Measurements from ENCODE around the gene UPK1A. TPM values are rescaled to one million over a fixed set of nuclear protein-coding genes. Genes with fewer than 3 reads are reported as not detected.

Gene UPK1A
- polyA plus RNA-seq, 1 donor from 2014 or later = not detected

- TF ChIP-seq POLR2AphosphoS5 (IDR thresholded peaks at IDR 0.05) (no peak), TAF1 (IDR thresholded peaks at IDR 0.05; ENCODE audit: low read depth) (no peak), EZH2 (IDR thresholded peaks at IDR 0.05; ENCODE audit: borderline replicate concordance, insufficient read depth, low read length, poor library complexity, severe bottlenecking) (no peak), RAD21 (conservative IDR thresholded peaks at IDR 0.05) (no peak)
- Histone ChIP-seq H3F3A (ENCODE audit: insufficient read depth, low read length, poor library complexity, severe bottlenecking) (no peaks in the 10 kb centered on the region), H3K4me2 (ENCODE audit: low read length) (no peak overlapping the region), H3K27me3 (ENCODE audit: insufficient read depth, low read depth, low read length) (no peaks in the 10 kb centered on the region), H3K4me3 (ENCODE audit: low read length) (no peak overlapping the region), H3K79me2 (replicated peaks; ENCODE audit: insufficient read depth, low read length) (no peaks in the 10 kb centered on the region), H3K9me3 (ENCODE audit: low read length) (no peaks in the 10 kb centered on the region), H4K20me1 (ENCODE audit: insufficient read depth) (no peaks in the 10 kb centered on the region), H3K9me2 (ENCODE audit: insufficient read depth, low read length) (no peaks in the 10 kb centered on the region), H2AFZ (ENCODE audit: low read depth, low read length) (no peak overlapping the region), H3K9ac (ENCODE audit: low read length) (no peak overlapping the region), H3K27ac (ENCODE audit: low read length) (no peak overlapping the region), H3K36me3 (ENCODE audit: insufficient read depth, low read length) (no peaks in the 10 kb centered on the region)
These were observed 44.6 kb upstream of the UPK1A start for GRCh38 chr19:35621708-35622107.

DNA sequence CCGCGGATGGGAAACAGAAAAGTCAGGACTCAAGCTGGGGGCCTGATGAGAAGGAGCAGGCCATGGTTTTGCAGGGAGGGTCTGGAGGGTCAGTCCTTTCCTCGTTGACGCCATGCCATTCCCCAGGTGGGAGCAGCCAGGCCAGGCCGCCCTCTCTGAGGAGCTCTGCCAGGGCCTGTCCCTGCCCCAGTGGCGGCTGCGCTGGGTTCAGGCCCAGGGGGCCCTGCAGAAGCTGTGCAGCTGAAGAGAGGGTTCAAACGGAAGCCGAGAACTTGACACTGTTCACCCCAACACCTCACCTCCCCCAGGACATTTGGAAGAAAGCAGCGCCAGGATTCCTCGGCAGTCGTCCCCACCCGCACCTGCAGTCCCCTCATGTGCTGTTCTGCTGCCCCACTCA is 43.6 kb upstream of the UPK1A start:
- Histone ChIP-seq H3F3A (ENCODE audit: insufficient read depth, low read length, poor library complexity, severe bottlenecking) (no peaks in the 10 kb centered on the region), H3K9me2 (ENCODE audit: insufficient read depth, low read length) (no peaks in the 10 kb centered on the region), H3K9ac (ENCODE audit: low read length) (no peak overlapping the region), H3K27me3 (ENCODE audit: insufficient read depth, low read depth, low read length) (no peaks in the 10 kb centered on the region), H3K9me3 (ENCODE audit: low read length) (no peaks in the 10 kb centered on the region), H3K4me2 (ENCODE audit: low read length) (no peak overlapping the region), H3K4me3 (ENCODE audit: low read length) (no peak overlapping the region), H3K79me2 (replicated peaks; ENCODE audit: insufficient read depth, low read length) (no peaks in the 10 kb centered on the region), H2AFZ (ENCODE audit: low read depth, low read length) (no peak overlapping the region), H4K20me1 (ENCODE audit: insufficient read depth) (no peaks in the 10 kb centered on the region), H3K36me3 (ENCODE audit: insufficient read depth, low read length) (no peaks in the 10 kb centered on the region), H3K27ac (ENCODE audit: low read length) (no peak overlapping the region)
- no peak for TF ChIP-seq TAF1 (IDR thresholded peaks at IDR 0.05; ENCODE audit: low read depth)
- no peak for TF ChIP-seq EP300 (conservative IDR thresholded peaks at IDR 0.05; ENCODE audit: poor library complexity, severe bottlenecking)

- Histone ChIP-seq H3K9me2 (ENCODE audit: insufficient read depth, low read length) (no peaks in the 10 kb centered on the region), H3K9ac (ENCODE audit: low read length) (no peak overlapping the region), H3K9me3 (ENCODE audit: low read length) (no peaks in the 10 kb centered on the region), H3K36me3 (ENCODE audit: insufficient read depth, low read length) (no peaks in the 10 kb centered on the region), H3K27me3 (ENCODE audit: insufficient read depth, low read depth, low read length) (no peaks in the 10 kb centered on the region), H3F3A (ENCODE audit: insufficient read depth, low read length, poor library complexity, severe bottlenecking) (no peaks in the 10 kb centered on the region), H4K20me1 (ENCODE audit: insufficient read depth) (no peaks in the 10 kb centered on the region), H2AFZ (ENCODE audit: low read depth, low read length) (no peak overlapping the region), H3K27ac (ENCODE audit: low read length) (no peak overlapping the region), H3K4me2 (ENCODE audit: low read length) (no peak overlapping the region), H3K79me2 (replicated peaks; ENCODE audit: insufficient read depth, low read length) (no peaks in the 10 kb centered on the region), H3K4me3 (ENCODE audit: low read length) (no peak overlapping the region)
- TF ChIP-seq SMC3 (conservative IDR thresholded peaks at IDR 0.05; ENCODE audit: poor library complexity) (no peak), MXI1 (conservative IDR thresholded peaks at IDR 0.05; ENCODE audit: poor library complexity, severe bottlenecking) (no peak), EP300 (conservative IDR thresholded peaks at IDR 0.05; ENCODE audit: poor library complexity, severe bottlenecking) (no peak), POLR2AphosphoS5 (IDR thresholded peaks at IDR 0.05) (no peak)
- TF ChIP-seq, protein P1, sequence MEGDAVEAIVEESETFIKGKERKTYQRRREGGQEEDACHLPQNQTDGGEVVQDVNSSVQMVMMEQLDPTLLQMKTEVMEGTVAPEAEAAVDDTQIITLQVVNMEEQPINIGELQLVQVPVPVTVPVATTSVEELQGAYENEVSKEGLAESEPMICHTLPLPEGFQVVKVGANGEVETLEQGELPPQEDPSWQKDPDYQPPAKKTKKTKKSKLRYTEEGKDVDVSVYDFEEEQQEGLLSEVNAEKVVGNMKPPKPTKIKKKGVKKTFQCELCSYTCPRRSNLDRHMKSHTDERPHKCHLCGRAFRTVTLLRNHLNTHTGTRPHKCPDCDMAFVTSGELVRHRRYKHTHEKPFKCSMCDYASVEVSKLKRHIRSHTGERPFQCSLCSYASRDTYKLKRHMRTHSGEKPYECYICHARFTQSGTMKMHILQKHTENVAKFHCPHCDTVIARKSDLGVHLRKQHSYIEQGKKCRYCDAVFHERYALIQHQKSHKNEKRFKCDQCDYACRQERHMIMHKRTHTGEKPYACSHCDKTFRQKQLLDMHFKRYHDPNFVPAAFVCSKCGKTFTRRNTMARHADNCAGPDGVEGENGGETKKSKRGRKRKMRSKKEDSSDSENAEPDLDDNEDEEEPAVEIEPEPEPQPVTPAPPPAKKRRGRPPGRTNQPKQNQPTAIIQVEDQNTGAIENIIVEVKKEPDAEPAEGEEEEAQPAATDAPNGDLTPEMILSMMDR (IDR thresholded peaks at IDR 0.05; ENCODE audit: poor library complexity, severe bottlenecking) = no peak
These were observed 42.8 kb upstream of the UPK1A start for GRCh38 chr19:35623327-35624010.

Measured in neural cell (in vitro differentiated cells).